Endometrial microvascular endothelial cells (primary cell): ENCODE results near the gene ACTRT2. TPM values are rescaled to one million over a fixed set of nuclear protein-coding genes. Genes with fewer than 3 reads are reported as not detected.

Experiments
- in situ Hi-C: cut with HindIII; loops from 2 replicates; pipeline ENCODE4 v1.10.0; 2017; ENCODE audit warnings: low sequenced_read_pairs, low pct_unique_long_range_greater_than_20kb; ENCODE audit errors: inconsistent ontology term
- total RNA-seq: library from RNA; depleted of rRNA; stranded (reverse); fragments of >200 nt; gene quantifications from one replicate; pipeline ENCODE4 v1.2.3, GENCODE V29; 2015; ENCODE audit errors: inconsistent ontology term

ACTRT2 gene
- total RNA-seq, 1 donor from 2014 or later: not detected

- in situ Hi-C loops: no loop called here
Observed at GRCh38 chr1:3000671-3001470, 20.4 kb upstream of the ACTRT2 start.

- in situ Hi-C loops: no loop called here
Observed at GRCh38 chr1:3001471-3002348, 19.6 kb upstream of the ACTRT2 start.

- in situ Hi-C loops: no loop called here
Observed at GRCh38 chr1:3002349-3003038, 18.8 kb upstream of the ACTRT2 start.

GRCh38 chr1:3003039-3003940 is 18.0 kb upstream of the ACTRT2 start:
- in situ Hi-C loops: no loop called here

GRCh38 chr1:3003941-3004270 is 17.4 kb upstream of the ACTRT2 start:
- in situ Hi-C loops: no loop called here

GRCh38 chr1:3004285-3005205 is 16.7 kb upstream of the ACTRT2 start:
- in situ Hi-C loops: no loop called here

GRCh38 chr1:3005771-3006170 is 15.5 kb upstream of the ACTRT2 start:
- in situ Hi-C loops: no loop called here

- in situ Hi-C loops: no loop called here
Observed at GRCh38 chr1:3007298-3008147, 13.7 kb upstream of the ACTRT2 start.

GRCh38 chr1:3009021-3009420 is 12.2 kb upstream of the ACTRT2 start:
- in situ Hi-C loops: no loop called here

- in situ Hi-C loops: no loop called here
Observed at GRCh38 chr1:3009556-3009955, 11.7 kb upstream of the ACTRT2 start.

GRCh38 chr1:3011127-3011526 is 10.1 kb upstream of the ACTRT2 start:
- in situ Hi-C loops: no loop called here

- in situ Hi-C loops: no loop called here
Observed at GRCh38 chr1:3011631-3012455, 9.4 kb upstream of the ACTRT2 start.

GRCh38 chr1:3012456-3013291 is 8.6 kb upstream of the ACTRT2 start:
- in situ Hi-C loops: no loop called here

- in situ Hi-C loops: no loop called here
Observed at GRCh38 chr1:3013371-3014049, 7.8 kb upstream of the ACTRT2 start.

GRCh38 chr1:3014050-3014440 is 7.2 kb upstream of the ACTRT2 start:
- in situ Hi-C loops: no loop called here
